HG02943 (cell line): ENCODE data around the gene DSTYK.

Experiments
- ATAC-seq: cut with Tn5 transposase; IDR thresholded peaks from one replicate; pipeline ENCODE4 v1.9.1; 2021; ENCODE audit warnings: mild to moderate bottlenecking, low read depth, moderate library complexity; ENCODE audit not compliant: unreplicated experiment

Gene DSTYK

GRCh38 chr1:205225901-205226765, 14.6 kb upstream of the DSTYK start:
- ATAC-seq = no peak

- no peak for ATAC-seq
Observed at GRCh38 chr1:205224736-205225135, 13.2 kb upstream of the DSTYK start.

- ATAC-seq = no peak
Observed at GRCh38 chr1:205220421-205220820, 8.9 kb upstream of the DSTYK start.

GRCh38 chr1:205217418-205217817, 5.9 kb upstream of the DSTYK start:
- no peak for ATAC-seq

- no peak for ATAC-seq
Observed at GRCh38 chr1:205216588-205216987, 5.1 kb upstream of the DSTYK start.

- ATAC-seq = no peak
Observed at GRCh38 chr1:205214756-205215155, 3.3 kb upstream of the DSTYK start.

GRCh38 chr1:205211839-205212536, 486 bp upstream of the DSTYK start:
- no peak for ATAC-seq

- no peak for ATAC-seq
Observed at GRCh38 chr1:205210756-205211168, 740 bp downstream of the DSTYK start.

- ATAC-seq = no peak
Observed at GRCh38 chr1:205208811-205209210, 2.7 kb downstream of the DSTYK start.

GRCh38 chr1:205205055-205205454, 6.4 kb downstream of the DSTYK start:
- no peak for ATAC-seq

GRCh38 chr1:205204552-205204951, 7.0 kb downstream of the DSTYK start:
- no peak for ATAC-seq

- no peak for ATAC-seq
Observed at GRCh38 chr1:205199931-205200299, 11.6 kb downstream of the DSTYK start.

- no peak for ATAC-seq
Observed at GRCh38 chr1:205199090-205199930, 12.2 kb downstream of the DSTYK start.

GRCh38 chr1:205192287-205192686, 19.2 kb downstream of the DSTYK start:
- no peak for ATAC-seq

GRCh38 chr1:205191622-205192021, 19.9 kb downstream of the DSTYK start:
- ATAC-seq = no peak

GRCh38 chr1:205190845-205191577, 20.5 kb downstream of the DSTYK start:
- no peak for ATAC-seq

GRCh38 chr1:205189131-205189530, 22.4 kb downstream of the DSTYK start:
- no peak for ATAC-seq

GRCh38 chr1:205188596-205188995, 22.9 kb downstream of the DSTYK start:
- no peak for ATAC-seq

GRCh38 chr1:205188098-205188497, 23.4 kb downstream of the DSTYK start:
- no peak for ATAC-seq

- no peak for ATAC-seq
Observed at GRCh38 chr1:205187420-205187819, 24.1 kb downstream of the DSTYK start.
